Measurements from ENCODE around the gene MIB1. TPM values are rescaled to one million over a fixed set of nuclear protein-coding genes. Genes with fewer than 3 reads are reported as not detected.

MIB1 gene
- total RNA-seq, 1 experiment from 2014 or later, result 66.3 TPM

DNA sequence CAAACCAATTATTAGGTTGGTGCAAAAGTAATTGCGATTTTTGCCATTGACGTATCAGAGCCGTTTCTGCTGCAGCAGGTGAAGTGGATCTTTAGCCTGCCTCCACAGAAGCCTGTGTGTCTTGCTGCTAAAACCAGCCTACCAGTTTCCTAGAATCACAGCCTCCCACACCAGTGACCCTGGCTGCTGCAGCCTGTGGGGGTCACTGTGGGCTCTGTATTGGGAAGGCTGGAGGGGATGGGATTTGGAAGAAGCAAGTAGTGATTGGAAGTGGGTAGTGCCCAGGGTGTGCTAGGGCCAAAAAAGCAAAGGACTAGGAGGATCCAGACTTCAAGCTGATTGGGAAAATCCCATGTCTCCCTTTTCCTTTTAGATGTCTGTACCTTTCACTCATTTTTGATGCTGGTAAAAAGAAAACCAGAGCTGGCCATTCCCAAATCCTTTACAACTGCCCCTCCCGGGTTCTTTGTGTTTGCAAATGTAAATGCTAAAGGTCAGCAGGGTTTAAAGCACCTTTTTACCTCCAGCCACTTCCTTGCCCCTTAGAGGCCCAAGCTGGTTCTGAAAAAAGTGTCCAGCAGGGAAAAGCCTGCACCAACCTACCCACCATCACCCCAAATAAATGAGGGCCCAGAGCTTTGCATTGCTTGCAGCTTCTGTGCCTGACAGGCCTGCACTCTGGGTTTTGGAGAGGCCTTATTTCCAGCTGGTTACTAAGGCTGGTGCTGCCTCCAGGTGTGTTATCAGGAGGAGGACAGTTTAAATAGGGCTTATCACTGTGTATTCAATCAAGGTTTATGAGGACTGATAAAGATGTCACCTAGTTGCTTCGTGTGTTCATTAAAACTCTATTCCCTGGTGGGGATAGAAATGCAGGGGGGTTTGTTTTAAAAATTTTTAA is 172.0 kb downstream of the MIB1 start:
- DNase-seq (ENCODE audit: low read depth, low spot score), result no peak
- intact Hi-C loops (cut with micrococcal nuclease; ENCODE audit: unreplicated experiment) (no loop called here), in situ Hi-C loops (cut with HindIII; ENCODE audit: low pct_unique_long_range_greater_than_20kb, low sequenced_read_pairs) (no loop called here)
- Histone ChIP-seq H3K9me3 (ENCODE audit: control insufficient read depth, insufficient read depth, low read depth, low read length) (no peaks in the 10 kb centered on the region), H3K4me1 (ENCODE audit: control insufficient read depth, insufficient read depth, low read length) (no peaks in the 10 kb centered on the region), H3K4me3 (ENCODE audit: low read depth in 2 of 2, low read length in 2 of 2) (no peak overlapping the region), H3K27me3 (ENCODE audit: control insufficient read depth, insufficient read depth, low read length) (peaks cover 3% of the 10 kb centered on the region; the same call in 1 of the 2 replicates), H3K27ac (ENCODE audit: low read length) (no peak overlapping the region), H3K36me3 (ENCODE audit: control insufficient read depth, insufficient read depth, low read length) (no peaks in the 10 kb centered on the region)
- ATAC-seq, result no peak
- no TSS peak for BruUV-seq (replicated peaks)
- TF ChIP-seq, protein P1, sequence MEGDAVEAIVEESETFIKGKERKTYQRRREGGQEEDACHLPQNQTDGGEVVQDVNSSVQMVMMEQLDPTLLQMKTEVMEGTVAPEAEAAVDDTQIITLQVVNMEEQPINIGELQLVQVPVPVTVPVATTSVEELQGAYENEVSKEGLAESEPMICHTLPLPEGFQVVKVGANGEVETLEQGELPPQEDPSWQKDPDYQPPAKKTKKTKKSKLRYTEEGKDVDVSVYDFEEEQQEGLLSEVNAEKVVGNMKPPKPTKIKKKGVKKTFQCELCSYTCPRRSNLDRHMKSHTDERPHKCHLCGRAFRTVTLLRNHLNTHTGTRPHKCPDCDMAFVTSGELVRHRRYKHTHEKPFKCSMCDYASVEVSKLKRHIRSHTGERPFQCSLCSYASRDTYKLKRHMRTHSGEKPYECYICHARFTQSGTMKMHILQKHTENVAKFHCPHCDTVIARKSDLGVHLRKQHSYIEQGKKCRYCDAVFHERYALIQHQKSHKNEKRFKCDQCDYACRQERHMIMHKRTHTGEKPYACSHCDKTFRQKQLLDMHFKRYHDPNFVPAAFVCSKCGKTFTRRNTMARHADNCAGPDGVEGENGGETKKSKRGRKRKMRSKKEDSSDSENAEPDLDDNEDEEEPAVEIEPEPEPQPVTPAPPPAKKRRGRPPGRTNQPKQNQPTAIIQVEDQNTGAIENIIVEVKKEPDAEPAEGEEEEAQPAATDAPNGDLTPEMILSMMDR (IDR thresholded peaks at IDR 0.05), result peak; percentile 30
- TF ChIP-seq POLR2AphosphoS5 (IDR thresholded peaks at IDR 0.05; ENCODE audit: low read depth, low read length), result no peak
- ChIA-PET POLR2A (no interaction called here), CTCF (no interaction called here)

DNA sequence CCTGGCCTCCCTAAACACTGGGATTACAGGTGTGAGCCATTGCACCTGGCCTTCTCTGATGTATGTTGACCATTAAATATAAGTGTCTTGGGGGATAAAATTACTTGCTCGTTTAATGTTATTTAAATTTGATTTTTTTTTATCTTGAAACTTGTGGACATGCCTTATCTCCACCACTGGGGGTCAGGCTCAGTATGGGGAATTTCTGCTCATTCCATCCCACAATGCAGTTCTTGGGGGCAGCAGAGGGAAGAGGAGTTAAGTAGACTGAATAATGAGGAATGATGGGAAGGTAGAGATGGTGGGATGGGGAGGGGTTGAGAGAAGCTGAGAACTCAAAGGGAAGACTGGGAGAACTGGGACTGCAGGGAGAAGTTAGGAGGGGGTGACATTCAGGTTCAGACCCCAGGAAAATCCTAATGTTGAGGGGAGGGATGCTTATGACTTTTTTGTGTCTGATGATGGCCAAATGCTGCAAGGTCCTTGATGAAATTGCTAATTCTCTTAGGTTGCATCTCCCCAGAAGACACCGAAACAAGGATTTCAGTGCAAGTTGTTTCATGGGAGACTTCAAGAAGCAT is 174.2 kb downstream of the MIB1 start:
- H3K27me3 ChIP-seq (ENCODE audit: control insufficient read depth, insufficient read depth, low read length), result peaks cover 3% of the 10 kb centered on the region; the same call in 1 of the 2 replicates
- intact Hi-C loops (cut with micrococcal nuclease; ENCODE audit: unreplicated experiment), result loop anchor here (2.0 kb wide), 1 partner anchor 42 kb away; no protein-coding TSS in a partner anchor
- H3K27ac ChIP-seq (ENCODE audit: low read length), result no peak overlapping the region
- no peak for TF ChIP-seq TCF7L2 (IDR thresholded peaks at IDR 0.05; ENCODE audit: low read depth, low read length)
- TF ChIP-seq, protein P1 (IDR thresholded peaks at IDR 0.05), result peak; percentile 74
- ChIA-PET POLR2A (no interaction called here), CTCF (no interaction called here)
- H3K4me3 ChIP-seq (ENCODE audit: low read depth in 2 of 2, low read length in 2 of 2), result no peak overlapping the region
- no peak for ATAC-seq
- in situ Hi-C loops (cut with HindIII; ENCODE audit: low pct_unique_long_range_greater_than_20kb, low sequenced_read_pairs), result no loop called here
- H3K4me1 ChIP-seq (ENCODE audit: control insufficient read depth, insufficient read depth, low read length), result no peaks in the 10 kb centered on the region
- H3K9me3 ChIP-seq (ENCODE audit: control insufficient read depth, insufficient read depth, low read depth, low read length), result no peaks in the 10 kb centered on the region
- no peak for DNase-seq (ENCODE audit: low read depth, low spot score)
- no TSS peak for BruUV-seq (replicated peaks)
- H3K36me3 ChIP-seq (ENCODE audit: control insufficient read depth, insufficient read depth, low read length), result no peaks in the 10 kb centered on the region

DNA sequence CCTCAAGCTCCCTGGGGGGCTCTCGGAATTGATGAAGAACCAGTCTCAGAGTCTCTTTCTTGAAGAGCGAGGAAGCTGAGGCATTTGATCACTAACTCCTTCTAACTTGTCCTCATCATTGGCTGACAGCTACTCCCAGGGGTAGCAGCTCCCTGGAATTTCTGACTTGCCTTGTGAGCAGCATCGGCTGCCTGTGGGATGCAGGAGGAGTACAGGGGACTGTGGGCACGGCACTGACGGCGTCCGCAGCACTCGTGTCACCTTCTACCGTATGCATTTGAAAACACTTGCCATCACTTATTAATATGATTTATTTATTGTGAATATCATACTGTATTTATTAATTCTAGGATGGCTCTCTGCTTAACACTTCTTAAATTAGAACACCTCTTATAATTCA is 175.0 kb downstream of the MIB1 start:
- TF ChIP-seq, protein P2, sequence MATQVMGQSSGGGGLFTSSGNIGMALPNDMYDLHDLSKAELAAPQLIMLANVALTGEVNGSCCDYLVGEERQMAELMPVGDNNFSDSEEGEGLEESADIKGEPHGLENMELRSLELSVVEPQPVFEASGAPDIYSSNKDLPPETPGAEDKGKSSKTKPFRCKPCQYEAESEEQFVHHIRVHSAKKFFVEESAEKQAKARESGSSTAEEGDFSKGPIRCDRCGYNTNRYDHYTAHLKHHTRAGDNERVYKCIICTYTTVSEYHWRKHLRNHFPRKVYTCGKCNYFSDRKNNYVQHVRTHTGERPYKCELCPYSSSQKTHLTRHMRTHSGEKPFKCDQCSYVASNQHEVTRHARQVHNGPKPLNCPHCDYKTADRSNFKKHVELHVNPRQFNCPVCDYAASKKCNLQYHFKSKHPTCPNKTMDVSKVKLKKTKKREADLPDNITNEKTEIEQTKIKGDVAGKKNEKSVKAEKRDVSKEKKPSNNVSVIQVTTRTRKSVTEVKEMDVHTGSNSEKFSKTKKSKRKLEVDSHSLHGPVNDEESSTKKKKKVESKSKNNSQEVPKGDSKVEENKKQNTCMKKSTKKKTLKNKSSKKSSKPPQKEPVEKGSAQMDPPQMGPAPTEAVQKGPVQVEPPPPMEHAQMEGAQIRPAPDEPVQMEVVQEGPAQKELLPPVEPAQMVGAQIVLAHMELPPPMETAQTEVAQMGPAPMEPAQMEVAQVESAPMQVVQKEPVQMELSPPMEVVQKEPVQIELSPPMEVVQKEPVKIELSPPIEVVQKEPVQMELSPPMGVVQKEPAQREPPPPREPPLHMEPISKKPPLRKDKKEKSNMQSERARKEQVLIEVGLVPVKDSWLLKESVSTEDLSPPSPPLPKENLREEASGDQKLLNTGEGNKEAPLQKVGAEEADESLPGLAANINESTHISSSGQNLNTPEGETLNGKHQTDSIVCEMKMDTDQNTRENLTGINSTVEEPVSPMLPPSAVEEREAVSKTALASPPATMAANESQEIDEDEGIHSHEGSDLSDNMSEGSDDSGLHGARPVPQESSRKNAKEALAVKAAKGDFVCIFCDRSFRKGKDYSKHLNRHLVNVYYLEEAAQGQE (IDR thresholded peaks at IDR 0.05; ENCODE audit: insufficient read depth in 1 of 2, low read depth in 2 of 2, low read length in 1 of 2), result no peak
- TF ChIP-seq POLR2AphosphoS5 (IDR thresholded peaks at IDR 0.05; ENCODE audit: low read depth, low read length) (no peak), SIN3A (IDR thresholded peaks at IDR 0.05; ENCODE audit: borderline replicate concordance, insufficient read depth, low read depth, low read length) (no peak), TCF7L2 (IDR thresholded peaks at IDR 0.05; ENCODE audit: low read depth, low read length) (no peak)
- TF ChIP-seq, protein P1 (IDR thresholded peaks at IDR 0.05), result no peak
- no peaks in the 10 kb centered on the region for H3K4me1 ChIP-seq (ENCODE audit: control insufficient read depth, insufficient read depth, low read length)
- no peak overlapping the region for H3K4me3 ChIP-seq (ENCODE audit: low read depth in 2 of 2, low read length in 2 of 2)
- in situ Hi-C loops (cut with HindIII; ENCODE audit: low pct_unique_long_range_greater_than_20kb, low sequenced_read_pairs), result no loop called here
- peaks cover 3% of the 10 kb centered on the region; the same call in 1 of the 2 replicates for H3K27me3 ChIP-seq (ENCODE audit: control insufficient read depth, insufficient read depth, low read length)
- intact Hi-C loops (cut with micrococcal nuclease; ENCODE audit: unreplicated experiment), result loop anchor here (2.0 kb wide), 1 partner anchor 41 kb away; no protein-coding TSS in a partner anchor
- CTCF ChIA-PET, result no interaction called here
- ATAC-seq, result no peak
- BruUV-seq (replicated peaks), result no TSS peak
- POLR2A ChIA-PET, result no interaction called here
- no peaks in the 10 kb centered on the region for H3K9me3 ChIP-seq (ENCODE audit: control insufficient read depth, insufficient read depth, low read depth, low read length)
- DNase-seq (ENCODE audit: low read depth, low spot score), result no peak
- no peak overlapping the region for H3K27ac ChIP-seq (ENCODE audit: low read length)
- no peaks in the 10 kb centered on the region for H3K36me3 ChIP-seq (ENCODE audit: control insufficient read depth, insufficient read depth, low read length)
